ENCODE measurements around the gene ADAM12.
A peak's percentile ranks its signal among the peaks of the same experiment; 100 is the strongest.

Gene ADAM12

DNA sequence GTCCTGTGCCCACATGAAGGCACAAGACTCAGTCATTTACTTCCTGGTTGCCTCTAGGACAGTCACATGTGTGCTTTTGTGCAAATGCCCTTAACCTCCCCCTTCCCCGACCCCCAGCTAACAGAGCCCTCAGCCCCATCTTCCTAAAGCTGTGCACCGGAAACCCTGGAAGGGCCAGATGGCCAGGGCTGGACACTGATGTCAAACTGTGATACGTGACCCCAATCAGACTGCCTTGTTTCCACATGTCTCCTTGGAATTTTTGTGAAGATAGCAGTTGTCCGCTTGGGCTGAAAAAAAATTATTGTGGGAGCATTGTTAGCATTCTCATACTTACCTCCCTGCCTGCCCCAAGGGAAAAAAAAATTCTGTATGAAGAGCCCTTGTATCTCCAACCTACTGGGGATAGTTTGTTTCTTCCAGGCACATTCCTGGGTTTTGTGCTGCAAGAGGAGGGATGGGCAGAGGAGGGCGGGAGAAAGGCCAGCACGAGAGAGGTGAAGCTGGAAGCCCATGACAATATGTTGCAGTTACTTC is 17.0 kb upstream of the ADAM12 start:
- DNase-seq (ENCODE audit: extremely low read depth, low read depth), result no peak
- TF ChIP-seq, protein P1, sequence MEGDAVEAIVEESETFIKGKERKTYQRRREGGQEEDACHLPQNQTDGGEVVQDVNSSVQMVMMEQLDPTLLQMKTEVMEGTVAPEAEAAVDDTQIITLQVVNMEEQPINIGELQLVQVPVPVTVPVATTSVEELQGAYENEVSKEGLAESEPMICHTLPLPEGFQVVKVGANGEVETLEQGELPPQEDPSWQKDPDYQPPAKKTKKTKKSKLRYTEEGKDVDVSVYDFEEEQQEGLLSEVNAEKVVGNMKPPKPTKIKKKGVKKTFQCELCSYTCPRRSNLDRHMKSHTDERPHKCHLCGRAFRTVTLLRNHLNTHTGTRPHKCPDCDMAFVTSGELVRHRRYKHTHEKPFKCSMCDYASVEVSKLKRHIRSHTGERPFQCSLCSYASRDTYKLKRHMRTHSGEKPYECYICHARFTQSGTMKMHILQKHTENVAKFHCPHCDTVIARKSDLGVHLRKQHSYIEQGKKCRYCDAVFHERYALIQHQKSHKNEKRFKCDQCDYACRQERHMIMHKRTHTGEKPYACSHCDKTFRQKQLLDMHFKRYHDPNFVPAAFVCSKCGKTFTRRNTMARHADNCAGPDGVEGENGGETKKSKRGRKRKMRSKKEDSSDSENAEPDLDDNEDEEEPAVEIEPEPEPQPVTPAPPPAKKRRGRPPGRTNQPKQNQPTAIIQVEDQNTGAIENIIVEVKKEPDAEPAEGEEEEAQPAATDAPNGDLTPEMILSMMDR (IDR thresholded peaks at IDR 0.05; ENCODE audit: low read depth, low read length, missing control alignments), result no peak
- no peak overlapping the region for H3K4me3 ChIP-seq (replicated peaks; ENCODE audit: low read depth, low read length)

DNA sequence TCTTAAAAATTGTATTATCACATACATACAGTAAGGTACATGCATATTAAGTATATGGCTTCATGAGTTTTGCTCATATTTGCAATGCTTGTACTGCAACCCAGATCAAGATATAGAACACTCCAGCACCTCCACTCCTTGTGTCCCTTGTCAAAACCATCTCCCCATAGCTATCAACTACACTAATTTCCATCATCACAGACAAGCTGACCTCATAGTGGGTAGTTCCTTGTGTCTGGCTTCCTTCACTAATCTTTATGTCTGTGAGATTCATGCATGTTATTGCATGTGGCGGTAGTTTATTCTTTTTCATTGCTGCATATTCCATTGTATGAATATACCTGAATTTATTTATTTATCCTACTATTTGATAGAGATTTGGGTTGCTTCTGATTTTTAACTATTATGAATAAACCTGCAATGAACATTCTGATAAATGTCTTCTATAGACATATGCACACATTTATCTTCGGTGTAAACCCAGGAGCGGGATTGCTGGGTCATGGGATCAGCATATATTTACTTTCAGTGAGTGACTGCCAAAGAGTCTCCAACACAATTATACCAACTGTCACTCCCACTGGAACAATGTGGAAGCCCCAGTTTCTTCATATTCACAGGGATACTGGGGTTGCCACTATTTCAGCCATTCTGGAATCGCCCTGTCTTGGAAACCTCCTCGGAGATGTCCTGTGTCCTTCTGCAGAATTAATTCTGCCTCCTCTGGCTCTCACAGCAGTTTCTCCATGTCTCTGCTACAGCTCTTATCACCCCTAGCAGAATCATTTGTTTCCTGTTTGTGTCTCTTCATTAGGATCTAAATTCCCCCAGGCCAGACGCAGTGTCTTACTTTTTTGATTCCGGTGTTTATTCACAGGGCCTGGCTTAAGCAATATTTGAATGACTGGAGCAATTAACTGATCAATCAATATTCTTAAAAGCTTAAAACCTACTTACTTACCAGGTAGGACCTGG is 14.7 kb upstream of the ADAM12 start:
- DNase-seq (ENCODE audit: extremely low read depth, low read depth), result no peak
- H3K4me3 ChIP-seq (replicated peaks; ENCODE audit: low read depth, low read length), result no peak overlapping the region
- TF ChIP-seq, protein P1 (IDR thresholded peaks at IDR 0.05; ENCODE audit: low read depth, low read length, missing control alignments), result no peak

DNA sequence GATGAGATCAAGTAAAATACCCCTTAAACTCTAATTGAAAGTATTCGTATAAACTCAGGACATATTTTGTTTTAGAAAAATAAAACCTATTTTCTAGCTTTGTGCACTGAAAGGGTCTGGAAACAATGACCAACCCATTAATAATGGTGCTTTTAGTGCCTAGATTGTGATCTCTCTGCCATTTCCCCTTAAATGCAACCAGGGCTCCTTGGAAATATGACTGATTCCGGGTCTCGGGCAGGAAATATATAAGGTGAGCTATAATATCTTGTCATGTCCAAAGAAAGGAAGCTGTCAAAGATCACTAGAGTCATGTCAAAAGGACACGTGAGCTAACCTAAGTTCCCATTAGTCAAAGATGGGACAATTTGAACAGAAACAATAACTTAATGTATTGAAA is 12.4 kb upstream of the ADAM12 start:
- TF ChIP-seq, protein P1 (IDR thresholded peaks at IDR 0.05; ENCODE audit: low read depth, low read length, missing control alignments), result no peak
- no peak for DNase-seq (ENCODE audit: extremely low read depth, low read depth)

DNA sequence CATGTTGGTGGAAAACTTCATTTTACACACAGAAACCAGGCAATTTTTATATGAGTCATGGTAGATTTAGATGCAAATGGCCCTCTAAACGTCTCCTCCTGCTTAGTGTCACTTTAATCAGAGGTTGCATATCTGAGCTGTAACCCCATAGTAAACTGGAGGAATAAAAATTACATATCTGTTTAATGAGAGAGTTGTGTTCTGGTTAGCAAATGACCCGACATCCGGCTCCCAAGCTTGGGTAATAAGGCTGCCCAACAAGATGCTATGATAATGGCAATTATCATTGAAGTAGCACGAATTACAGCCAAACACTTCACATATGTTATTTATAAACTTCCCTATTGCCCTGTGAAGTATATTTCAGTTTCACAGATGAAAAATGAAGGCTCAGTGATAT is 10.6 kb upstream of the ADAM12 start:
- no peak overlapping the region for H3K4me3 ChIP-seq (replicated peaks; ENCODE audit: low read depth, low read length)
- no peak for DNase-seq (ENCODE audit: extremely low read depth, low read depth)
- TF ChIP-seq, protein P1 (IDR thresholded peaks at IDR 0.05; ENCODE audit: low read depth, low read length, missing control alignments), result no peak

More for the DNA sequence above, 12.4 kb upstream of the ADAM12 start:
- H3K4me3 ChIP-seq (replicated peaks; ENCODE audit: low read depth, low read length), result no peak overlapping the region

DNA sequence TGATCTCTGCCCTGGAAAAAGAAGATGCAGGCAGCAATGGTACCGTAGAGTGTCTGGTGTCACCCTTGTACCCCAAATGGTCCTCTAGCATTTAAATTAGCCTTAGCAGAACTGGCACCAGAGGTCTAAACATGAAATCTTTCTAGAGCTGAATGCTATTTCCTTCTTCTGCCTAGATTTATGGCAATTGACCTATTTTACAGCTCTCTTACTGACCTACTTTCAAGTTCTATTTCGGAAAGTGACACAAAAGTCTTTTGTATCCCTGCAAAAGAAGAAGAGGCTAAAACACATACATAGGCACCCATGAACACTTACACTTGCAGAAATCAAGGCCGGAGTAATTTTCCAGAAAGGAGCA is 10.1 kb upstream of the ADAM12 start:
- no peak overlapping the region for H3K4me3 ChIP-seq (replicated peaks; ENCODE audit: low read depth, low read length)
- TF ChIP-seq, protein P1 (IDR thresholded peaks at IDR 0.05; ENCODE audit: low read depth, low read length, missing control alignments), result no peak
- DNase-seq (ENCODE audit: extremely low read depth, low read depth), result no peak

DNA sequence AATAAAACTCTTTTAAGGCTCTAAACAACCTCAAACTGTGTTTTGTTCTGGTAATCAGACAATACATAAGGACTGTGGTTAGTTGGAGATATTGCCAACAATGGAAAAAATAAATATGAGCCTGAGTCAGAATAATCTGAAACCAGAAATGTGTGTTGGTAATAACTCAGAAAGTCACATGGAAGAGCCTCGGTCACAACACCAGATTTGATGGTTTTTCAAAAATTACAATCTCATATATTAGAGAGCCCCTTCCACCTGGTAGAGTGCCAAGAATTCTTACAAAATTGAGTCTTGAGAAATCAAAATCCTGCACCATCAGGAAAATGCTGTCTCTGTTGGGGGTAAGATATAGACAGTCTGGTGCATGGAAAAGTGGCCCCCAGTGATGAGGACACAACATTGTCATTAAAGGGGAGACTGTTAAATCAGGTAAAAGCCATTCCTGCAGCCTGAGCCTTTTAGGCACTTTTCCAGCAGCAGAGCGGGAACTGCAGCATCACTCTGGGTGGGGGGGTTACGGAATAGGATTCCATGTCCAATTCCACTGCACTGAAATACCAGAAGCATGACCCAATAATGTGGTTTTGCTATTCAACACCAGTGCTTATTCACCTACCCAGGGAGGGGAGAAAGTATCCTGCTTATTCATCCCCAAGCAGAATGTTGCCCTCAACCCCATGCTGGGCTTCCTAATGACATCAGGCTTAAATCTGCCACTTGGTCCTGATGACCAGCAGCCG is 9.5 kb upstream of the ADAM12 start:
- TF ChIP-seq, protein P1 (IDR thresholded peaks at IDR 0.05; ENCODE audit: low read depth, low read length, missing control alignments), result no peak
- DNase-seq (ENCODE audit: extremely low read depth, low read depth), result peak; percentile 83
- H3K4me3 ChIP-seq (replicated peaks; ENCODE audit: low read depth, low read length), result no peak overlapping the region
